Inferior parietal cortex (tissue), 1 donor: ENCODE results near the gene MCF2L.
"Not testable (repeated sequence)": the region's sequence is repeated elsewhere in the genome, so short reads cannot be mapped to it uniquely, and the experiment has no call there.

Experiments used
- DNase-seq: peaks from one replicate; pipeline ENCODE4 v3.0.0-alpha.2; 2016; ENCODE audit errors: extremely low spot score

MCF2L gene

GRCh38 chr13:113015826-113016525 is 47.0 kb downstream of the MCF2L start:
- no peak for DNase-seq

- no peak for DNase-seq
Observed at GRCh38 chr13:113016526-113017295, 47.7 kb downstream of the MCF2L start.

- no peak for DNase-seq
Observed at GRCh38 chr13:113017506-113018215, 48.6 kb downstream of the MCF2L start.

GRCh38 chr13:113018676-113019465 is 49.9 kb downstream of the MCF2L start:
- DNase-seq: no peak

GRCh38 chr13:113020323-113021080 is 51.5 kb downstream of the MCF2L start:
- DNase-seq: no peak

GRCh38 chr13:113021391-113021790 is 52.4 kb downstream of the MCF2L start:
- DNase-seq: no peak

- DNase-seq: no peak
Observed at GRCh38 chr13:113021811-113022210, 52.8 kb downstream of the MCF2L start.

- no peak for DNase-seq
Observed at GRCh38 chr13:113022391-113022744, 53.4 kb downstream of the MCF2L start.

GRCh38 chr13:113022745-113023574 is 53.9 kb downstream of the MCF2L start:
- no peak for DNase-seq

GRCh38 chr13:113023694-113024430 is 54.8 kb downstream of the MCF2L start:
- no peak for DNase-seq

GRCh38 chr13:113024466-113024865 is 55.5 kb downstream of the MCF2L start:
- no peak for DNase-seq

- DNase-seq: no peak
Observed at GRCh38 chr13:113026391-113026910, 57.4 kb downstream of the MCF2L start.

GRCh38 chr13:113027095-113027494 is 58.1 kb downstream of the MCF2L start:
- DNase-seq: no peak

GRCh38 chr13:113027566-113027965 is 58.6 kb downstream of the MCF2L start:
- no peak for DNase-seq

GRCh38 chr13:113028336-113029060 is 59.5 kb downstream of the MCF2L start:
- DNase-seq: no peak

- DNase-seq: no peak
Observed at GRCh38 chr13:113029061-113029445, 60.0 kb downstream of the MCF2L start.

- no peak for DNase-seq
Observed at GRCh38 chr13:113029487-113030258, 60.7 kb downstream of the MCF2L start.

- not testable (repeated sequence) for DNase-seq
Observed at GRCh38 chr13:113030259-113030640, 61.2 kb downstream of the MCF2L start.
